Neuronal stem cell (in vitro differentiated cells): ENCODE measurements around the gene DECR2.

Source experiments
- DNase-seq: peaks from one replicate; pipeline ENCODE4 v3.0.0-alpha.2; 2013; ENCODE audit warnings: low spot score
- H2AFZ ChIP-seq: one replicate; pipeline ENCODE4 v1.6.1; 2013; ENCODE audit warnings: mild to moderate bottlenecking, low read length, inconsistent platforms
- H2AK5ac ChIP-seq: 2 replicates; pipeline ENCODE4 v1.6.1; 2013; ENCODE audit warnings: low read depth, mild to moderate bottlenecking, inconsistent platforms, low read length, moderate library complexity, mixed read lengths
- H2BK120ac ChIP-seq: 2 replicates; pipeline ENCODE4 v1.6.1; 2013; ENCODE audit warnings: low read depth, mild to moderate bottlenecking, inconsistent platforms, low read length, moderate library complexity, mixed read lengths
- H2BK12ac ChIP-seq: one replicate; pipeline ENCODE4 v1.6.1; 2013; ENCODE audit warnings: low read length, inconsistent platforms
- H2BK15ac ChIP-seq: 2 replicates; pipeline ENCODE4 v1.6.1; 2013; ENCODE audit warnings: mild to moderate bottlenecking, low read length, inconsistent platforms, mixed read lengths
- H2BK5ac ChIP-seq: one replicate; pipeline ENCODE4 v1.6.1; 2013; ENCODE audit warnings: inconsistent platforms, mild to moderate bottlenecking, low read length, moderate library complexity
- H3K14ac ChIP-seq: one replicate; pipeline ENCODE4 v1.6.1; 2013; ENCODE audit warnings: low read length, inconsistent platforms
- H3K18ac ChIP-seq: 2 replicates; pipeline ENCODE4 v1.6.1; 2013; ENCODE audit warnings: low read length, inconsistent platforms
- H3K23ac ChIP-seq: 2 replicates; pipeline ENCODE4 v1.6.1; 2013; ENCODE audit warnings: low read depth, mild to moderate bottlenecking, mixed read lengths, low read length, inconsistent platforms; ENCODE audit not compliant: poor library complexity
- H3K27ac ChIP-seq: replicated peaks from 3 replicates; pipeline ENCODE4 v1.5.1; 2013; ENCODE audit warnings: low read length, inconsistent platforms
- H3K27me3 ChIP-seq, 3 experiments: 2 replicates each; pipeline ENCODE4 v1.6.1; 2013; ENCODE audit warnings: low read length in 3 of 3, mild to moderate bottlenecking in 2 of 3, inconsistent platforms in 1 of 3, low read depth in 1 of 3, mixed read lengths in 1 of 3, moderate library complexity in 1 of 3; ENCODE audit not compliant: control insufficient read depth in 3 of 3, insufficient read depth in 3 of 3
- H3K36me3 ChIP-seq, 2 donors: replicated peaks in 1 of 2; 2 replicates each; pipeline ENCODE4 v1.6.1; 2013; ENCODE audit warnings: low read length in 2 of 2; ENCODE audit not compliant: control insufficient read depth in 2 of 2, insufficient read depth in 2 of 2
- H3K4ac ChIP-seq: 2 replicates; pipeline ENCODE4 v1.6.1; 2013; ENCODE audit warnings: inconsistent platforms, mild to moderate bottlenecking, low read length, moderate library complexity
- H3K4me1 ChIP-seq, 2 donors: 1 replicate in 1 of 2; 2 replicates in 1 of 2; pipeline ENCODE4 v1.6.1; 2013; ENCODE audit warnings: low read length in 2 of 2, low read depth in 1 of 2; ENCODE audit not compliant: control insufficient read depth in 2 of 2, insufficient read depth in 1 of 2
- H3K4me2 ChIP-seq: one replicate; pipeline ENCODE4 v1.6.1; 2013; ENCODE audit warnings: mild to moderate bottlenecking, low read length, inconsistent platforms; ENCODE audit not compliant: insufficient read depth, poor library complexity, severe bottlenecking
- H3K4me3 ChIP-seq, 2 donors: 2 replicates each; pipeline ENCODE4 v1.5.1; 2013; ENCODE audit warnings: low read length in 2 of 2, mild to moderate bottlenecking in 2 of 2, inconsistent platforms in 1 of 2, moderate library complexity in 1 of 2
- H3K79me1 ChIP-seq: one replicate; pipeline ENCODE4 v1.6.1; 2013; ENCODE audit warnings: low read depth, mild to moderate bottlenecking, inconsistent platforms, low read length, moderate library complexity
- H3K9ac ChIP-seq: one replicate; pipeline ENCODE4 v1.6.1; 2013; ENCODE audit warnings: mild to moderate bottlenecking, low read depth, low read length, inconsistent platforms; ENCODE audit not compliant: poor library complexity
- H3K9me3 ChIP-seq, 2 donors: replicated peaks in 1 of 2; 2 replicates each; pipeline versions ENCODE3 to v1.6.1; 2013; ENCODE audit warnings: low read length in 2 of 2, mild to moderate bottlenecking in 2 of 2, inconsistent platforms in 1 of 2, low read depth in 1 of 2, mixed read lengths in 1 of 2, moderate library complexity in 1 of 2; ENCODE audit not compliant: control insufficient read depth in 2 of 2, insufficient read depth in 1 of 2
- H4K8ac ChIP-seq: one replicate; pipeline ENCODE4 v1.6.1; 2013; ENCODE audit warnings: low read depth, mild to moderate bottlenecking, inconsistent platforms, low read length, moderate library complexity
- H4K91ac ChIP-seq: one replicate; pipeline ENCODE4 v1.6.1; 2013; ENCODE audit warnings: low read length, low read depth, mild to moderate bottlenecking, inconsistent platforms; ENCODE audit not compliant: poor library complexity
- WGBS, 2 donors: extraction: QIAGEN DNeasy Blood & Tissue Kit; methylation state at CpG; one replicate each; pipeline ENCODE4 v1.1.7; 2013; ENCODE audit warnings: missing lambda C conversion rate in 2 of 2, mixed read lengths in 1 of 2; ENCODE audit not compliant: insufficient read length in 2 of 2, insufficient replicate concordance in 1 of 2; ENCODE audit errors: extremely low coverage in 2 of 2; 5-methylcytosine and 5-hydroxymethylcytosine counted together

DECR2 gene

DNA sequence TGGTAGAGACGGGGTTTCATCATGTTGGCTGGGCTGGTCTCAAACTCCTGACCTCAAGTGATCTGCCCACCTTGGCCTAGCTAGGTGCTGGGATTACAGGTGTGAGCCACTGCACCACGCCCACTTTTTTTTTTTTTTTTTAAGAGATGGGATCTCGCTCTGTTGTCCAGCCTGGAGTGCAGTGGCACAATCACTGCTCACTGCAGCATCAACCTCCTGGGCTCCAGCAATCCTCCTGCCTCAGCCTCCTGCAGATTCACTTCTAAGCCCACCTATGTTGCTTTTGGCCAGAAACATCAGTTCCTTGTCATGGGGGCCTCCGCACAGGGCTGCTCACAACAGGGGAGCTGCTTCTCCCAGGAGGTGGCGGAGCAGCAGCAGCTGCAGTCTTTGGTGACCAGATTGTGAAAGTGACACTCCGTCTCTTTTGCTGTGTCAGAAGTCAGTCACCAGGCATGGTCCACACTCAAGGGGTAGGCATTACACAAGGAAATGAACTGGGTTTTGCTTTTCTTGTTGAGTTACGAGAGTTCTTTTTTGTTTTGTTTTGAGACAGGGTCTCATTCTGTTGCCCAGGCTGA lies 9.1 kb upstream of the DECR2 start:
- Histone ChIP-seq H2BK12ac (no peak overlapping the region), H3K9ac (no peak overlapping the region), H3K36me3 (no peaks in the 10 kb centered on the region), H2BK120ac (no peak overlapping the region), H4K91ac (no peak overlapping the region), H2AK5ac (peak overlapping the region; percentile 11), H3K23ac (no peak overlapping the region), H3K79me1 (no peaks in the 10 kb centered on the region), H2BK15ac (no peak overlapping the region), H3K14ac (no peak overlapping the region), H2AFZ (no peak overlapping the region), H3K4me1 (peaks cover 1 to 16% of the 10 kb centered on the region in 2 donors), H3K18ac (no peak overlapping the region), H3K4ac (no peak overlapping the region), H3K27ac (no peak overlapping the region), H4K8ac (no peak overlapping the region), H3K27me3 (no peaks in the 10 kb centered on the region), H3K4me2 (no peak overlapping the region), H2BK5ac (no peak overlapping the region), H3K4me3 (no peak overlapping the region), H3K9me3 (peaks cover 0 to 3% of the 10 kb centered on the region in 2 donors)
- WGBS, 2 donors: no CpG with 5 or more reads among the region's 7 CpGs
- DNase-seq: no peak

DNA sequence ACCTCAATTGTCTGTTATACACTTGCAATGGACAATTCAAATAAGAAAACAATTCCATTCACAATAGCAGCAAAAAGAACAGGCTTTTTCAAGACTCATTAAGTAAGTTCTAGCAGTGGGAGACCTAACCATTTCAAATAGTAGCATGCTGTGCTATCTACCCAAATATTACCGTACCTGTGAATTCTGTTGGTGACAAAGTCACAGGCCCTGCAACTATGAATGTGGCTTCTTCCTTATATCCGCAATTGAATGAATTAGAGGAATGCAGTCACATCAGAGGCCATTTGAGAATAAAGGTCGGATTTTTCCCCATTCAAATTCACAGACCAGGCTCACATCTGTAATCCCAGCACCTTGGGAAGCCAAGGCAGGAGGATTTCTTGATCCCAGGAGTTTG lies 5.5 kb upstream of the DECR2 start:
- Histone ChIP-seq H3K4ac (no peak overlapping the region), H3K4me2 (peak overlapping the region; percentile 78), H4K8ac (no peak overlapping the region), H3K9ac (no peak overlapping the region), H3K23ac (no peak overlapping the region), H2BK5ac (no peak overlapping the region), H3K4me3 (peak overlapping the region in 1 of 2 donors; percentile 94), H3K27ac (peak overlapping the region; percentile 36), H3K79me1 (peaks cover 7% of the 10 kb centered on the region), H3K9me3 (peaks cover 0 to 3% of the 10 kb centered on the region in 2 donors), H3K36me3 (peaks cover 21 to 30% of the 10 kb centered on the region in 2 donors), H2AFZ (peak overlapping the region; percentile 92), H3K14ac (no peak overlapping the region), H2BK12ac (no peak overlapping the region), H3K4me1 (peaks cover 9 to 13% of the 10 kb centered on the region in 2 donors), H3K18ac (no peak overlapping the region), H2BK15ac (no peak overlapping the region), H4K91ac (no peak overlapping the region), H3K27me3 (no peaks in the 10 kb centered on the region), H2AK5ac (no peak overlapping the region), H2BK120ac (no peak overlapping the region)
- DNase-seq: no peak
- WGBS, 2 donors: no CpG with 5 or more reads among the region's 3 CpGs

DNA sequence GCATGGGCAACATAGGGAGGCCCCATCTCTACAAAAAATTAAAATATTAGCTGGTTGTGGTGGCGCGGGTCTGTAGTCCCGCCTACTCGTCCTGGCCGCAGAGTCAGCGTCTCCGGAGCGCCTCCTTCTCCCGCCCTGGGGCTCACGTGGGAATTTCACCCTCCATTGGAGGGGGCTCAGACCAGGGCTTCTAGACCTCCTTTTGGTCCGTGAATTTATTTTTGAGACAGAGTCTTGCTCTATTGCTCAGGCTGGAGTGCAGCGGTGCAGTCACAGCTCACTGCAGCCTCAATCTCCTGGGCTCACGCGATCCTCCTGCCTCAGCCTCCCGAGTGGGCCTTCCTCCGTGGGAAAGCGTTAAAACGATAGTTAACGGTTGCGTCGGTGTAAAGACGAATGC lies 5.1 kb upstream of the DECR2 start:
- no peak overlapping the region for H2BK15ac ChIP-seq
- no peak overlapping the region for H2BK5ac ChIP-seq
- peaks cover 9 to 13% of the 10 kb centered on the region in 2 donors for H3K4me1 ChIP-seq
- WGBS, 2 donors: no CpG with 5 or more reads among the region's 22 CpGs
- no peak overlapping the region for H4K91ac ChIP-seq
- peak overlapping the region; percentile 36 for H3K27ac ChIP-seq
- no peak overlapping the region for H3K23ac ChIP-seq
- no peak overlapping the region for H2BK12ac ChIP-seq
- H3K79me1 ChIP-seq: peaks cover 7% of the 10 kb centered on the region
- H2AFZ ChIP-seq: peak overlapping the region; percentile 92
- no peak overlapping the region for H3K4ac ChIP-seq
- H4K8ac ChIP-seq: no peak overlapping the region
- H3K4me2 ChIP-seq: peak overlapping the region; percentile 78
- H3K4me3 ChIP-seq: peak overlapping the region; percentile 78 to 94
- H3K18ac ChIP-seq: peak overlapping the region; percentile 7
- no peak overlapping the region for H3K14ac ChIP-seq
- peaks cover 0 to 3% of the 10 kb centered on the region in 2 donors for H3K9me3 ChIP-seq
- H3K9ac ChIP-seq: peak overlapping the region; percentile 50
- H2AK5ac ChIP-seq: no peak overlapping the region
- no peaks in the 10 kb centered on the region for H3K27me3 ChIP-seq
- no peak overlapping the region for H2BK120ac ChIP-seq
- peaks cover 21 to 30% of the 10 kb centered on the region in 2 donors for H3K36me3 ChIP-seq
- DNase-seq: no peak

DNA sequence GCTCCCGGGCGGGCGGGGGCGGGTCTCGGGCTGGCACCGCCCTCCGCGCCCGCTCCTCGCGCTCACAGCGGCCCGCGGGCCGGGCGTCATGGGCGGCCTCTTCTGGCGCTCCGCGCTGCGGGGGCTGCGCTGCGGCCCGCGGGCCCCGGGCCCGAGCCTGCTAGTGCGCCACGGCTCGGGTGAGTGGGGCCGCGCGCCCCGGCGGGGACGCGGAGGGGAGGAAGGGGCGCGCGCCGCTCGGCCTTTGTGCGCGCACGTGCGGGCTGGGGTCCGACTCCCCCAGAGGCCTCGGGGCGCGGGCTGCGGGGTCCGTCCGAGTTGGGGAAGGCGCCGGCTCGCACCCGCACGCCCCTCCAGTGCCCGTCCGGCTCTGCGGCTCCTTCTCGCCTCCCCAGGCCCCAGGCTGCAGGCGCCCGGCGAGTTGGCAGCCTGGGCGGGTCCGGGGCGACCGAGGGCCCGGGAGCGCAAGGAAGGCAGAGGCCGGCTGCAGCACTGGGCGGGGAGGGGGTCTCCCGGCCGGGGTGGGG lies 4.5 kb upstream of the DECR2 start, which contains the start of gene NME4:
Gene NME4, plus strand, starts transcription at position 65 of the 527 bp plus-strand sequence. Its CDS starts 24 bp downstream, at position 89.
- Histone ChIP-seq H2BK120ac (no peak within 1 kb of the TSS), H4K8ac (no peak within 1 kb of the TSS), H3K4me2 (peak within 1 kb of the TSS; percentile 78), H3K27me3 (no peaks in the 10 kb centered on the region), H3K9me3 (no peaks in the 10 kb centered on the region), H3K4me3 (peak within 1 kb of the TSS; percentile 94 to 97), H3K27ac (peak within 1 kb of the TSS; percentile 69), H2BK12ac (no peak within 1 kb of the TSS), H3K4ac (peak within 1 kb of the TSS; percentile 53), H3K36me3 (peaks cover 21 to 30% of the 10 kb centered on the region in 2 donors), H3K18ac (peak within 1 kb of the TSS; percentile 96), H4K91ac (no peak within 1 kb of the TSS), H2BK15ac (peak within 1 kb of the TSS; percentile 49), H2AFZ (peak within 1 kb of the TSS; percentile 92), H3K79me1 (peaks cover 7% of the 10 kb centered on the region), H3K23ac (peak within 1 kb of the TSS; percentile 65), H2AK5ac (peak within 1 kb of the TSS; percentile 96), H2BK5ac (peak within 1 kb of the TSS; percentile 71), H3K4me1 (peaks cover 9 to 14% of the 10 kb centered on the region in 2 donors), H3K9ac (peak within 1 kb of the TSS; percentile 92), H3K14ac (peak within 1 kb of the TSS; percentile 71)
- WGBS, 2 donors: no CpG with 5 or more reads among the region's 75 CpGs
- peak; percentile 42 for DNase-seq
